GM21528 (cell line): Measurements from ENCODE around the gene TOGARAM2.

Experiments used
- ATAC-seq: cut with Tn5 transposase; IDR thresholded peaks from one replicate; pipeline ENCODE4 v1.9.1; 2021; ENCODE audit warnings: mild to moderate bottlenecking, moderate library complexity; ENCODE audit not compliant: unreplicated experiment, low FRiP score

The TOGARAM2 gene

GRCh38 chr2:28997237-28997846 lies 16.2 kb downstream of the TOGARAM2 start:
- no peak for ATAC-seq

DNA sequence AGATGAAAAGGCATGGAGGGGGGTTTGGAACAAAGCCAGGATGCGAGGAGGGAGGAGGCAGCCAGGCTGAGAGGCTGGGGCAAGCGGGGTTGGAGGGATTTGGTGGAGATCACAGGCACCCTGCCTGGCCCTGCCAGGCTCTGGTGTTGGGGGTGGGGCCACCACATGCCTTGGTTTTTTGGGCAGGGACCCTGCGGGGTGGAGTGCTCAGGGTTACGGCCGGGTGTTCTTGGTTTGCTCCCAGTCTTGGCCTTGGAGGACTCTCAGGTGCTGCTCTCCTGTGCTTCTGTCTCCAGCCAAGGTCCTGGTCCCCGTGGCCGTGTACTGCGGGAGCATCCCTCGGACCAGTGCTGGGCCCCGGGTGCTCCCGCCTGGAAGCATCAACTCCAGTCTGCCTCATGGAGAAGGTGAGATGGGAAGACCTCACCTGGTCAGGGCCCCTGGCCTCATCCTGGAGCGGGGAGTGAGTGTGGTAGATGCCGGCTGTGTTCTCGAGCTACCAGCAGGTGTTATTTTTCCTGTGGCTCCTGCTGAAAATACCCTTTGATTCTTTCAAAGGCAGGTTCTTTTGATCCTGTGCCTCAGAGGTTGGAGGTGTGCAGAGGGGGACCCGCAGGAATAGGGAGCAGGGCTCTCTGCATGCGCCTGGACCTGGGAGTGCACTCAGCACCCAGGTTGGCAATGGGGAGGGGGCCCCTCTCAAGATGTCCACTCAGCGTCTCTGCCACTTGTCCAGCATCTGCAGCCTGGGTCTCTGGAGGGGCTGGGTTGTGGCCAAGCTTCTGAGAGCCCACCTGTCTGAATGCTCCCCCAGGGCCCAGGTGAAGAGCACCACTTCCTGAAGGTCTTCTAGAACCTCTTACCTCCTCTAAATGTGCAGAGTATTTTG lies 17.0 kb downstream of the TOGARAM2 start:
- no peak for ATAC-seq

GRCh38 chr2:29000481-29000880 lies 19.4 kb downstream of the TOGARAM2 start:
- peak; percentile 86 for ATAC-seq

GRCh38 chr2:29000956-29001355 lies 19.9 kb downstream of the TOGARAM2 start:
- ATAC-seq, result no peak

DNA sequence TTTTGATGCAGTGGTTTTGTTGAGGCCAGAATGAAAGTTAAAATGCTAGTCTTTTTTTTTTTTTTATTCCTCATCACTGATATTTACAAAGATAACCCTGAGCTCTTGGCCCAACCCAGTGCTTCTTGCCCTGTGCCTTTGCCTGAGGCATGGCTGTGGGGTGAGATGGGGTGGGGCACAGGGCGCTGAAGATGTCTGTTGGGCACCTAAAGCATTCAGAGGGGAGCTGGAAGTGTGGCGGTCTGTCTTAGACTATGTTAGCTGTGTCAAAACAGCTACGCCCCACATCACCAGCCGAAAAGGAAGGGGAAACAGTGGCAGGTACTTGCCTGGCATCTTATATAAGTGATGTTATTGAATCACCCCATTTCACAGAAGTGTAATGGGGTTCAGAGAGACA lies 20.7 kb downstream of the TOGARAM2 start:
- no peak for ATAC-seq

DNA sequence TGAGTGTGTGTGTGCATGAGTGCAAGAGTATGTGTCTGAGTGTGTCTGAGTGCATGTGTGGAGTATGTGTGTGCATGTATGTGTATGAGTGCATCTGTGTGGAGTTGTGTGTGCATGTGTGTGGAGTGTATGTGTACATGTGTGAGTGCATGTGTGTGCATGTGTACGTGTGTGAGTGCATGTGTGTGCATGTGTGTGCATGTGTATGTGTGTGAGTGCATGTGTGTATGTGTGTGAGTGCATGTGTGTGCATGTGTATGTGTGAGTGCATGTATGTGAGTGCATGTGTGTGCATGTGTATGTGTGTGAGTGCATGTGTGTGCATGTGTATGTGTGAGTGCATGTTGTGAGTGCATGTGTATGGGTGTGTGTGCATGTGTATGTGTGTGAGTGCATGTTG lies 23.7 kb downstream of the TOGARAM2 start:
- ATAC-seq, result no peak

DNA sequence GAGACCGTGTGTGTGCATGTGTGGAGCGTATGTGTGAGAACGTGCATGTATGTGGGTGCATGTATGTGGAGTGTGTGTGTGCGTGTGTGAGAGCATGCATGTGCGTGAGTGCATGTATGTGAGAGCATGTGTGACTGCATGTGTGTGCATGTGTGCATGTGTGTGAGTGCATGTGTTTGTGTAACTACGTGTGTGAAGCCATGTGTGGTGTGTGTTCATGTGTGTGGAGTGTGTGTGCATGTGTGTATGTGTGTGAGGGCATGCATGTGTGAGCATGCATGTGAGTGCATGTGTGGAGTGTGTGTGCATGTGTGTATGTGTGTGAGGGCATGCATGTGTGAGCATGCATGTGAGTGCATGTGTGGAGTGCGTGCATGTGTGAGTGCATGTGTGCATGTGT lies 24.2 kb downstream of the TOGARAM2 start:
- ATAC-seq, result no peak

GRCh38 chr2:29006092-29006979 lies 25.2 kb downstream of the TOGARAM2 start:
- no peak for ATAC-seq

DNA sequence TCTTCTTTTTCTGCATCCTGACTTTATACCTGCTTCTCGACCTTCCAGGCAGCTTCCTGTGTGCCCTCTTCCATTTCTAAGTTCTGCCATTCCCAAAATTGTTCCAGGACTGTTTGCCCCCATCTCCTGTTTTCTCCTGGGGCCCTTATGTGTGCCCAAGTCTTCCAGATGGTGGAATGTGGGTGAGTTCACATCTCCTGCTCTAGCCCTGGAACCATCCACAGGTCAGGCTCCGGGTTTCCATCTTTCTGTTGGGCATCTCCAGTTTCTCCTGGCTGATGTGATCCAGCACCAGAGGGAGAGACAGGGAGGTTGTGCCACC lies 25.8 kb downstream of the TOGARAM2 start:
- ATAC-seq, result no peak

DNA sequence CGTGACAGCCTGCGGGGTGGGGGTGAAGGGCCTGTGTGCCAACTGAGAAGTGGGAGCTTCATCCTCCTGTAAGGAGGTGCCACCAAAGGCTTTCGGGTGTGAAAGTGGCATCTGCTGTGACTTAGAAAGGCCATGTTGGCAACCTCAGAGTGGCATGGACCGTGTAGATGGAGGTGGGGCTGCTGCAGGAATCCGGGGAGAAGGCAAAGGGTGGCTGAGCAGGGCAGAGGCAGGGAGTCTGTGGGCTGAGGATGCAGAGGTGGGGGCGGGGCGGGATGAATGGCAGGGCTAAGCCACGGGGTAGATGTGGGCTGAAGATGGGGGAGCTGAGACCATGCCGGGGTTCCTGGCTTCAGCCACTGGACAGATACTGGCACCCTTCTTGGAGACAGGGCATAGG lies 28.2 kb downstream of the TOGARAM2 start:
- no peak for ATAC-seq

DNA sequence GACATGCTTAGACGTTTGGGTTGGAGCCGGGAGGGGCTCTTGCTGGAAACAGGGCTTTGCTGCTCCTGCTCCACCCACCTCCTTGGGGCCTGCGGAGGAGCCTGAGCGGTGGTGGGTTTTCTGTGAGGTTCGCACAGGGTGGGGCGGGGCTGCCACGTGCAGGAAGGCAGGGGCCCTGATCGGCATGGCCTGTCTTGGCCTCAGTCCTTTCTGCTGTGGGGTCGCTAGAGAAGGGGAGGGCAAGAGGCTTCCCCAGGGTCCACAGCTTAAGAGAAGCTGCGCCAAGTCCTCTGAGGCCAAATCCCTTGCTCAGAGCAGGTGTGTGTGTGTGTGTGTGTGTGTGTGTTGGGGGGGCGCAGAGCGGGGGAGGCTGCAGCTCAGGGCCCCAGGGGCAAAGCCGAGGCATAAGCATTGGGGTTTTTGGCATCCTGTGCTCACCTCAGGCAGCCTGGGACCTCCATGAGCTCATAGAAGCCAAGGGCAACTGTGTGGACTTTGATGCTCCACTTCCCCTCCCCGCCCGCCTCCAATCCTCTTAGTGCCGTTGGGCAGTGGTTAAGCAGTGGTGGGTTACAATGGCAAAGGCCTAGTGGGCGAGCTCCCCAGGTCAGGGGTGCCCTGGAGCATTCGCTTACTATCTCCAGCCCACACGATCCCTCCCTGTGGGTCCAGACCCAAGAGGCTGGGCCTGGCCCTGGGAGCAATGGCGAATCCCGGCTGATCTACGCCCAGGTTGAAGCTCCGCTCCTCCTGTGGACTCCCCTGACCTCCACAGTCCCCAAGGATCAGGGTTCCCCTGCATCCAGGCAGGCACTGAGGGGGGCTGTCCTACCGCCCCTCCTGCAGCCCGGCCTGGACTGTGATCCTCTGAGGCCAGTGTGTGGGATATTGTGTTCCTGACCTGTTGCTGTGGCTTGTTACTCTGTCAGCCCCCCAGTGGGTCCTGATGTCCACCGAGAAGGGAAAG lies 28.9 kb downstream of the TOGARAM2 start:
- ATAC-seq, result no peak

DNA sequence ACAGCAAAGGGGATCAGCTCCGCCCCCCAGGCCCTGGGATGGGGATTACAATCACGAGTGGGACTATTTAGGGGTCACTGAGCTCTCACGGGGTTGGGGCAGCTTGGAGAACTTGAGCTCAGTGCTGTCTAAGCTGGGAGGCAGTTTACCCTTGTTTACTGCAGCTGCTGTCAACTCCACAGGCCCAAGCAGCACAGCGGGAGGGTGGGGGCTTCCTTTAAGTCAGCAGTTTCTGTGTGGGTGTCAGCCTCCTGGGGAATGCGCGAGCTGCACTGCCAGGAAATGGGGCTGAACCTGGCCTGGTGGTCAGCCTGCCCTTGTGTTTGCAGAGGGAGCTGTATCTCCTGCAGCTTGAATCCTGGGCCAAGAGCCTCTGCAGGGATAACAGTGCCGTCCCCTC lies 29.8 kb downstream of the TOGARAM2 start:
- no peak for ATAC-seq

DNA sequence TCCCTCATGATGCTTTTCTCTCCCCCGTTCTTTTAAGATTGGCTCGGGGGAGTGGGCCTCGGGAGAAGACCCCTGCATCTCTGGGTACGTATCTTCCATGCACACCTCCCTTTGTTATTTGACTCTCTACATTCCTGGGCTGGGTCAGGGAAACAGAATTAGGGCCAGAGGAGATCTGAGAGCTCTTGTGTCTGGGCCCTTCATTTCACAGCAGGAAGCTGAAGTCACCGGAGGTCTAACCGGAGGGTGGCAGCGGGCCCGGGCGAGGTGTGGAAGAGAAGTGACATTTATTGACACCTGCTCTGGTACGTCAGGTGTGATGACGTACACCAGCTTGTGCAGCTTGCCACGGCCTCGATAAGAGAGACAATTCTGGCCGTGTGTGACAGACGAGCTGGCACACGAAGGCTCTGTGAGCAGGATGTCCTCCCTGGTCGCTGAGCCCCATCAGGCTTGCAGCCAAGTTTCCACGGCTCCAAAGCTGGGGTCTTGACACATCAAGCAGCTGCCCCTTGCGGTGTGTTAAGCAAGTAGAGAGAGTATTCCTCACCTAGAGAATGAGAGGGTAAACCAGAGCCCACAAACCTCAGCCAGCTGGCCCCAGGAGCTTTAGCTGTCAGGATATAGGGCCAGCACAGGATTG lies 30.4 kb downstream of the TOGARAM2 start:
- ATAC-seq, result no peak

GRCh38 chr2:29012211-29012681 lies 31.1 kb downstream of the TOGARAM2 start:
- no peak for ATAC-seq

GRCh38 chr2:29013057-29013780 lies 32.1 kb downstream of the TOGARAM2 start:
- no peak for ATAC-seq

DNA sequence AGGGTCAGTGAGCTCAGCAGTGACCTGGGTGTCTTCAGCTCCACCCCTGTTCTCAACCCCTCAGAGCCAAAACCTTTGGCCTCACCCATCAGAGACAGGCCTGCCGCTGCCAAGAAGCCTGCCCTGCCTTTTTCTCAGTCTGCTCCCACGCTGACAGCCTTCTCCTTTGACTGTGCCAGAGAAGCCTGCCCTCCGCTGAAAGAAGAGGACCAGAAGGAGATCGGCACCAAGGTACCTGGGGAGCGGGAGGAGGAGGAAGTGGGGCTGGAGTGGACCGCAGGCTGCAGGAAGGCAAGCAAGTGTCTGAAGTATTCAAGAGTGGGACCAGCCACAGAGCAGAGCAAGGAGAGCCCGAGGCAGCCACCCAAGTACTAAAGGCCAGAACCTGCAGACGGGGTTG lies 33.2 kb downstream of the TOGARAM2 start:
- peak; percentile 23 for ATAC-seq

- peak; percentile 46 for ATAC-seq
Observed at GRCh38 chr2:29014811-29015421, 33.8 kb downstream of the TOGARAM2 start.

DNA sequence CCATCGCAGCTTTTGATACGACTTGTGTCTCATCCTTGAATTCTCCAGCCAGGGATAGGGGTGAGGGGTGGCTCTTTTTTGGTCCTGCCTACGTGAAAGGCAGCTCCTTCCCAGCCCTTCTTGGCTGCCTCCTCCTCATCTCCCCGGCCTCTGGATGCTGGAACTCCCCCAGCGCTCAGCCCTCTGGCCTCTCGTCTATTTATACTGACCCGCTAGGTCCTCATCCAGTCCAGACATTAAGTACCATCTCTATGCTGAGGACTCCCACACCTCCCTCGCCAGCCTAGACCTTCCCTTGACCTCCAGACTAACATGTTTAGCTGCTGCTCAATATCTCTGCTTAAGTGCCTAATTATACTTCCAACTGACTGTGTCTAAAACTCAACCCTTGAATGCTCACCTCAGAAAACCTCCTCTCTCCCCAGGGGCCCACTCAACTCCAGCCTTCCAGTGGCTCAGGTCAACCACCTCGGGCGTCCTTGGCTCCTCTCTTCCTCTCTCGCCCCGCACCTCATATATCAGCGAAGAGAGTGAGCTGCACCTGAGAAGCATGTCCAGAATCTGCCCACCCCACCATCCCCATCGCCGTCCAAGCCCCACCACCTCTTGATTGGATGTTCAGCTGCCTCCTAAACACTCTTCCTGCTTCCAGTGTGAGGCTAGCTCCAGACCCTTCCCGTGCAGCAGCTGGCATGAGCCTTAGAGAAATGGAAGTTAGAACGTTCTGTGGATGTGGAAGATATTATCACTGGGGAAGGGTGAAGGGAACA lies 34.8 kb downstream of the TOGARAM2 start:
- ATAC-seq, result no peak
